ENCODE results near the gene FBN3.
"Not testable (repeated sequence)": the region's sequence is repeated elsewhere in the genome, so short reads cannot be mapped to it uniquely, and the experiment has no call there.

DNA sequence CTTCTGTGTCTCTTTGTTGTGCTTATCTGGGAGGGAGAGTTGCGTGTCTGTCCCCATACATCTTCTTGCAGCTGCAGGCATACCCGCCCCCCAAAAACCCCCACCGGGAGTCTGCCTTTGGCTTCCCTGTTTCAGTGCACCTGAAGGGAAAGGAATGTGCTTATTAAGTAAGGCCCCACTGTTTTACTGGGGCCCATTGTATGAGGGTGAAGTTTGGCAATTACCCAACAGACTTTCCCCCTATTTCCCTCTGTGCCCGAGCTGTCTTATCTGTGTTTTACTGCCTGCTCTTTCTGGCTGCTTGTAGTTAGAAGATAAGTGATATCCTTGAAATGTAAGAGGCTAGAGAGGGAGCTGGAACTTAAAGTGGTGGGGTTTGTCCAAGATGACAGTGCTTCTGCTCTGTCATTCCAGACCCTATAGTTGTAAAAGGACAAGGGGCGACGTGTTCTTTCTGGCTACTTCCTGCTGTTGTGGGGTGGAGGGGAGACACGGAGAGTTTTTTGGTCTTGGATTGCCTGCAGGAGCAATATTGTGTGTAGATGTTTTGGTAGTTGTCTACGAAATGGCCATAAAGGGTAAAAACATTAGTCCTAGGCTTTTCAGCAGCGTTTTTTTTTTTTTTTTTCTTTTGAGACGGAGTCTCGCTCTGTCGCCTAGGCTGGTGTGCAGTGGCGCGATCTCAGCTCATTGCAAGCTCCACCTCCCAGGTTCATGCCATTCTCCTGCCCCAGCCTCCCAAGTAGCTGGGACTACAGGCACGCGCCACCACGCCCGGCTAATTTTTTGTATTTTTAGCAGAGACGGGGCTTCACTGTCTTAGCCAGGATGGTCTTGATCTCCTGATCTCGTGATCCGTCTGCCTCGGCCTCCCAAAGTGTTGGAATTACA is 115.9 kb downstream of the FBN3 start:
- not testable (repeated sequence) for TF ChIP-seq EP300 (IDR thresholded peaks at IDR 0.05); POLR2A (IDR thresholded peaks at IDR 0.05; ENCODE audit: low read depth)
- TF ChIP-seq, protein P1, sequence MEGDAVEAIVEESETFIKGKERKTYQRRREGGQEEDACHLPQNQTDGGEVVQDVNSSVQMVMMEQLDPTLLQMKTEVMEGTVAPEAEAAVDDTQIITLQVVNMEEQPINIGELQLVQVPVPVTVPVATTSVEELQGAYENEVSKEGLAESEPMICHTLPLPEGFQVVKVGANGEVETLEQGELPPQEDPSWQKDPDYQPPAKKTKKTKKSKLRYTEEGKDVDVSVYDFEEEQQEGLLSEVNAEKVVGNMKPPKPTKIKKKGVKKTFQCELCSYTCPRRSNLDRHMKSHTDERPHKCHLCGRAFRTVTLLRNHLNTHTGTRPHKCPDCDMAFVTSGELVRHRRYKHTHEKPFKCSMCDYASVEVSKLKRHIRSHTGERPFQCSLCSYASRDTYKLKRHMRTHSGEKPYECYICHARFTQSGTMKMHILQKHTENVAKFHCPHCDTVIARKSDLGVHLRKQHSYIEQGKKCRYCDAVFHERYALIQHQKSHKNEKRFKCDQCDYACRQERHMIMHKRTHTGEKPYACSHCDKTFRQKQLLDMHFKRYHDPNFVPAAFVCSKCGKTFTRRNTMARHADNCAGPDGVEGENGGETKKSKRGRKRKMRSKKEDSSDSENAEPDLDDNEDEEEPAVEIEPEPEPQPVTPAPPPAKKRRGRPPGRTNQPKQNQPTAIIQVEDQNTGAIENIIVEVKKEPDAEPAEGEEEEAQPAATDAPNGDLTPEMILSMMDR (IDR thresholded peaks at IDR 0.05): not testable (repeated sequence)
